ENCODE results near the gene FNDC7. TPM values are rescaled to one million over a fixed set of nuclear protein-coding genes. Genes with fewer than 3 reads are reported as not detected.
A peak's percentile ranks its signal among the peaks of the same experiment; 100 is the strongest.
"Not testable (repeated sequence)": the region's sequence is repeated elsewhere in the genome, so short reads cannot be mapped to it uniquely, and the experiment has no call there.

The FNDC7 gene
- total RNA-seq, 1 donor from 2014 or later, result not detected

DNA sequence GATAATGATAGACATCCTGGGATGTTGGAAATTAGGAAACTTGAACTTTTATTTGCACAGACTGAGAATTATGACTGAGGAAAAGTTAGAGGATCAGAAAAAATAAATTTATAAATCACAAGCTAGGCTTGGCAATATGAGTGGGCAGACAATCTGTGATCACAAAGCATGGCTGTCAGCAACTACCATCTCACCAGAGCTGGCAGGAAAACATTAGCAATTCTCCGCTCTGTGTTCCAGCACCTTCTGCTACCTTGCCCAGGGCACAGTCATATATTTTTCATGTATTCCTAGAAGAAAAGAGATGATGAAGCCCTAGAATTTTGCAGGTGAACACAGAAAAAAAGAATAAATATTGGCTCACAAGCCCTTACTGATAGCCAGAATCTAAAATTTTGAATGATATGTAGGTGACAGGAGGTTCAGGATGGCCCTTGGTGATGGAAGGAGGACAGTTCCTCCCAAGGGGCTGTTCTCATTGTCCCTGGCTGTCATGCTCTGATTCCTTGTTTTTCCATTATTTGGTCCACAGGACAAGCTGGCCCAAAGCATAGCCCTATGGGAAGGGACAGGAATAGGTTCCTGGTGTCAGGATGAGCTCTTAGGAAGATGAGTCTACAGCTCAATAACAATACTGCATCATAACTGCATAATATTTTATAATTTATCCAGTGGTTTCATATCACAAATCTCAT, 21.6 kb downstream of the FNDC7 start:
- no peak for DNase-seq (ENCODE audit: extremely low read depth, low read depth, low spot score)

DNA sequence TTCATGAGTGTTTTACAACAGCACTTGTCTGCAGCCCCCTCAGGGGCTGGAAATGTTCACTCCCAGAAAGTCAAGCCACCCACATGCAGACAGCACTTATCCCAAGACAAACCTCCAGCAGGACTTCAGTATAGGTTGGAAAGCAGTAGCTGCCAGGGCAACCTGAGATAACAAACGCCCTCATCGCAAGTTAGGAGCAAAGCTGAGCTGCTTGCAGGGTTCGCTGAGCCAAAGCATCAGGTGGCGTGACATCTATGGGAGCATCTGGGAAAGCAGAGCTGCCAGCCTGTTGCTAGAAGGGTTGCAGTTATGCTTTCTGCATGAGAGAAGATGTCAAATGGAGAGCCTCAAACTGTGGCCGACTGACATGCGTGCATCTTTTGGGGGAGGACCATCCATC, 29.5 kb downstream of the FNDC7 start:
- no peak for DNase-seq (ENCODE audit: extremely low read depth, low read depth, low spot score)

DNA sequence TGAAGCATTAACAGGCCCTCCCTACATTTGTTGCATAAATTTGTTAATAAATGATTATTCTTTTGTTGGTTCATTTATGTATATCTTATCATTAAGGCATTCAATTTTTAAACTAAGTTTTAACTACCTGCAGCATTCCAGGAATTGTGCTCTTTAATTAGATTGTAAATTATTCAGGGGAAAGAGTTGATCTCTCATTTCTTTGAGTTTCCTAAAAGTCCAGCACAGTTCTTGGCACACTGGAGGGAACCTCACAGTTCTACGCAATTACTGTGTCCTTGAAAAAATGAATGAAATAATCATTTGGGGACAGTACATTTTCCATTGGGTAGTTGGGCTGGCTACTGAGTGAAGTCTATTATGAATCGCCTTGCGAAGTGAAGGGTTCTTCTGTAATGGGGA, 33.3 kb downstream of the FNDC7 start:
- no peak for DNase-seq (ENCODE audit: extremely low read depth, low read depth, low spot score)

DNA sequence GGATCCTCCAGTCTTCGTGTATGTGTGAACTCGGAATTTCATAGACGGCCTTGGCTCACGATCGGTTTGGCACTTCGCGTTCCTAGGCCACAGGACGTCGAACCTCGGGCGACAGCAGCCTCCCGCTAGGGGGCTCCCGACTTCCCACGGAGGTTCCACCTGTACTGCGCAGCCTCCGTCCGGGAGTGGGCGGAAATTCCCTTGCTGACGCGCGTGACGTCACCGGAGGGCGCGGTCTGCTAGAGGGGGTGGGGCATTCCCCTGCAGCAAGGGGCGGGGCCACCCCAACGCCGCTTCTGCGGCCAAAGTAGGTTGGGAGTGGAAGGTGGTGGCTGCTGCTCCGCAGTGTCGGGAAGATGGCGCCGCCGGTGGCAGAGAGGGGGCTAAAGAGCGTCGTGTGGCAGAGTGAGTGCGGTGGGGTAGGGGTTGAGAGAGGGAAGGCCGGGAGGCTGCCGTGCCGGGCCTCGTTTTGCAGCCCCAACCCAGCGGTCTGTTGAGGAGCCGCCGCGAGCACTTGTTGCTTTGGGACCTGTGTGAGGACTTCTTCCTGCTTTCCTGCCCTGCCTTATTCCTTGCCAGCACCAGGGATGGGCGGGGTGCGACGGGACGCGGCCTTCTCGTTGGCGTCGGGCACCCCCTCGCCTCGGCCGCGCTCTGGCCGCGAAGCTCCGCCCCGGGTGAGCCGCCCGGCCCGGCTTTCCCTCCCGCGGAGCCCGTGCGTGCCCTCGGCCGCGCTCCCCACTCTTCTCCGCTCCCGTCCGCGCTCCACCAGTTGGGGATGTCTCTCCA, 33.9 kb downstream of the FNDC7 start, which contains the start of gene STXBP3:
Gene STXBP3 (plus strand): TSS at position 293 of the 789 bp plus-strand sequence. CDS start 64 bp downstream, at position 357.
- peak; percentile 86 for DNase-seq (ENCODE audit: extremely low read depth, low read depth, low spot score)

DNA sequence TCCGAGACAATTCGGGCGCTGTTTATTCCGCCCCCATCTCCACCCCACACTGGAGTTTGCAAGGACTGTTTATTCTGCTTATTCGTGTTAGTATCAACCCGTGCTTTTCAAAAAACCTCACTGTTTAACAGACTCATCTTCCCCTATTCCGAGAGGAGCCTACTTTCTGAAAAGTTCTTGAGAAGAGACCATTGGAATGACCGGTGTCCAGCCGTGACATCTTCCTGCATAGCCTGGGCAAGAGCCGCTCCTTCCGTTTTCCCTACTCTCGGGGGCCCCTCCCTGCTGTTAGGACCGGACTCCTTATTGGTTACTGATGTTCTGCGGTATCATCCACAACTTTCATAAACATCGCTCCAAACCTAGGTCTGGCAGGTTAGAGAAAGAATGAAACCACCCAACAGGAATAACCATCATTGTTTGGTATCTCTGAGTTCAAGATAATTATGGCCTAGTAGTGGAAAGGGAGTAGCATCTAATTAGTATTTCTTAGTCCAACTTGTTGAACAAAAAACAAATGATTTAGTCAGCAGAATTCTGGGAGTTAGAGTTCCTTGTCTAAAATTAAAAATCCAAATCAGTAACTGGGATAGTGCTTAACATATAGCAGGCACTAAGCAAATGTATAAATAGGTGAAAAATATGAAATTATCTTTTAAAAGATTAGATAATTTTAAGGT, 34.6 kb downstream of the FNDC7 start:
- peak; percentile 55 for DNase-seq (ENCODE audit: extremely low read depth, low read depth, low spot score)

DNA sequence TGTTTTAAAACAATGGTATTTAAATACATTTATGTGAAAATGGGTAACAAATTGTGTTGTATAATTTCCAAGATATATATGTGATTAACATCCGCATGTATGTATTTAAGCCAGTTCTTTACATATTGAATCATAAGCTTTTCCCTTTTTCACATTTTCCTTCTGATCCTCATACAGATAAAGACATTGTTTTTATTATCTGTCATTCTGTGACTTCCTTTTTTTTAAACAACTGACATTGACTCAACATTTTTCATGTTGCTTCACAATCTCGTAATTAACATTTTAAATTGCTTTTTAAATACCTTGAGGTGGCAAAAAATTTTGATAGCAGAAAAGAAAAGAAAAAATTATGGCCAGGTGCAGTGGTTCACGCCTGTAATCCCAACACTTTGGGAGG, 35.2 kb downstream of the FNDC7 start:
- DNase-seq (ENCODE audit: extremely low read depth, low read depth, low spot score), result no peak

DNA sequence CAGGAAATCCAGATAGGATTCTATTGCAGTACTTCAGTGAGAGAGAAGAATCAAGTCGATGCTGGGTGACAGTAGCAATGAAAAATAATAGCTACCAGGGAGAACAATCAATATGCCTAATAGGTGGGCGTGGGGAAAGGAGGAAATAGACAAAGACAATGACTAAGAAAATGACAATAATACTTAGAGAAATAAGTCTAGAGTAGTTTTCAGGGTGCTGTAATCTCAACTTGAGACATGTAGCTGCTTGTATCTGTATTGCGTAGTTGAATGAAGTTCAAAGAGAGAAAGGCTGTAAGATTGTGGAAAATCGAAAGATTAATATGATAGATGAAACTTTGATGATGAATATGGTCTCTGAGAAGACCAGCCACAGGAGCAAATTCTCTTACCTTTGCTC, 36.4 kb downstream of the FNDC7 start:
- no peak for DNase-seq (ENCODE audit: extremely low read depth, low read depth, low spot score)

DNA sequence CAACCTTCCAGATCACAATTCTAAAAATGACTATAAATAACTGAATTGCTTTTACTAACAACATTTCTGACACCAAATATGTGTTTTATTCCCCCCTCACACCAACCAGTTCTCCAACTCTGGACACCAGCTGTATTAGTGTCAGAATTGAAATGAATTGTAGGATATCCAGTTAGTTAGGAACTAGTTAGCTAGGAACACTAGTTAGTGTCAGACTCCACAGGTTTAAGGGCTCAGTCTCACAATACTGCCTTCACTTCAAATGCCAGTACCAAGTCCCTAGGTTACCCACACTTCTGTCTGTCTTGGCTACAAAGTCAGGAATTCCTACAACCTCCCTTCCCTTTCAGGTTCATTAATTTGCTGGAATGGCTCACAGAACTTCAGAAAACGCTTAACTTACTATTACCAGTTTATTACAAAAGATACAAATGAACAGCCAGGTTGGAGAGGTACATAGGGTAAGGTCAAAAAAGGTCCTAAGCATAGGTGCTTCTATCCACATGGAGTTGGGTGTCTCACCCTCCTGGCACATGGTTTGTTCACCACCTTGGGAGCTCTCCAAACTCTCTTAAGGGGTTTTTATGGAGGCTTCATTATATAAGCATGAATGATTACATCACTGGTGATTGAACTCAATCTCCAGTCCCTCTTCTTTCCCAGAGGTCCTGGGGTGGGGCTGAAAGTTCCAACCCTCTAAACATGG, 37.9 kb downstream of the FNDC7 start:
- no peak for DNase-seq (ENCODE audit: extremely low read depth, low read depth, low spot score)

DNA sequence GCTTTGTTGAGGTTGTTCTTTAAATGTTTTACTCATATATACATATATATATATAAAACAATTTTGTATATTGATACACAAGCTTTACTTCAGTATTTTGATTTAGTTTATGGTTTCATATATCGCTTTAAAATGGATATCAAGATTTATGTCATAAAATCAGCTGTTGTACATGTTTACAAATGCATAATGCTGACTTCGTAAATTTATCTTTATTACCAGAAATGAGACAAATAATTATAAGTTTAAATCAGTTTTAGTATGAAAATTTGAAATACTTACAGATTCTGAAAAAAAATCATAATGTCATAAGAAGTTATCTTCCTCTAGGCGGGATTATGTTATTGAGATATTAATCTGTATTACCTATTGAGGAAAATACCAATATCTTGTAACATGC, 40.7 kb downstream of the FNDC7 start:
- no peak for DNase-seq (ENCODE audit: extremely low read depth, low read depth, low spot score)

DNA sequence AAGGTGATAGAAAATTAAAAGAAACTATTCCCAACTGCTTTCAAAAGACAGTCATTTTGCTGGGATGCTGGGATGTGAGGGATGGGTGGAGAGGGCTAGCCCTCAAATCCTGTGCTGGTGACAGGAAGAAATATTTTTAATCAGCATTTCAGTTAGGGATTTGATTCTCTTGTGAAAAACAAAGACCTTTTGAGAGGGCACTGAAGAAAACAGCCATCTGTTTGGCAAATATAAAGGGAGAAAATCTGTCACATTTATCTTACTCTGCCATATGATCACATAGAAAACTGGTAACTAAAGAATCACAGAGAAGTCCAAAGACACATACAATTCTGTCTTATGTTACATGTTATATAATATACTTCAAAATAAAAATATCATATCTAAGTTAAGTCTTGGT, 46.1 kb downstream of the FNDC7 start:
- DNase-seq (ENCODE audit: extremely low read depth, low read depth, low spot score), result no peak

DNA sequence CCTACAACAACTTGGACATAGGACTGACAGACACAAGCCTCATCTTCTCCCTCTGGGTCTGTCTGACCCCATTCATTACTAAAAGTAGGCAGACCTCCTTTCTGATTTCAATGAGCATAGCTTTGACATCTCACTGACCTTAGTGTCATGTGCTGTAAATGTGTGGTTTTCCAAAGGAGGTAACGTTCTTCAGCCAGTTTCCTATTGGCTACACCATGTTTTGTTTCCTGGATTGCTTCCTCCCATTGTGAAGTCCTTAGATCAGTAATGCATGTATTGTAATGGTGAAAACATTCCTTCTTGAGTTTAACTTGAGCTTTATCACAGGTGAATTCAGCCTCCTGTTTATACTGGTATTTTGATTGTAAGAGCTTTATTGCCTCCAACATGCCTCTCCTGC, 54.4 kb downstream of the FNDC7 start:
- DNase-seq (ENCODE audit: extremely low read depth, low read depth, low spot score), result peak; percentile 47

DNA sequence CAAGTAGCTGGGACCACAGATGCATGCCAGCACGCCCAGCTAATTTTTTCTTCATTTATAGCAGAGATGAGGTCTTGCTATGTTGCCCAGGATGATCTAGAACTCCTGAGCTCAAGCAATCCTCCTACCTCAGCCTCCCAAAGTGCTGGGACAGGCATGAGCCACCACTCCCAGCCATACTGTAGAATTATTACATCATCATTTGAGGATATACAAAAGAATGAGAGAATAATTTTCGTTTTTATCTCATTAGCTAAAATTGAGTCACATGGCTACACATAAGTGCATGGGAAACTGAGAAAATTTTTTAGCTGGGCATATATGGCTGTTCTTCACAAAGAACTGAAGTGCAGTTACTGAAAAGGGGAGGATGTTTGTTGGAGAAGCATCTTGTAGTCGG, 55.0 kb downstream of the FNDC7 start:
- DNase-seq (ENCODE audit: extremely low read depth, low read depth, low spot score), result no peak

DNA sequence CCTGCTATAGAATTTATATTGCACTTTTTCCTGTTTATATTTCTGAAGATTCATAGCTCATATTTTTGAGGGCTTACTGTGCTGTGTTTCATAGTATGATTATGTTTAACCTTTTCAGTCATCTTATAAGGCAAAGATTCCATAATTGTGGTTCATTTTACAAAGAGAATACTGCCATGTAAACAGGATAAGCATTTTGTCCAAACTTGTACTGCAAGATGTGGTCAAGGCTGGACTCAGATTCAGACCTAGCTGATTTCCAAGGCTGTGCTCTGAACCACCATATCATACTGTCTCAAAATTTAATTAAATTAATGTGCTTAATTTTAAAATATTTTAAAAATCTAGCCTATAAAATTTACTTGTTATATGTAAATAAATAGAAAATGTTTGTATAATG, 65.1 kb downstream of the FNDC7 start:
- DNase-seq (ENCODE audit: extremely low read depth, low read depth, low spot score), result no peak

DNA sequence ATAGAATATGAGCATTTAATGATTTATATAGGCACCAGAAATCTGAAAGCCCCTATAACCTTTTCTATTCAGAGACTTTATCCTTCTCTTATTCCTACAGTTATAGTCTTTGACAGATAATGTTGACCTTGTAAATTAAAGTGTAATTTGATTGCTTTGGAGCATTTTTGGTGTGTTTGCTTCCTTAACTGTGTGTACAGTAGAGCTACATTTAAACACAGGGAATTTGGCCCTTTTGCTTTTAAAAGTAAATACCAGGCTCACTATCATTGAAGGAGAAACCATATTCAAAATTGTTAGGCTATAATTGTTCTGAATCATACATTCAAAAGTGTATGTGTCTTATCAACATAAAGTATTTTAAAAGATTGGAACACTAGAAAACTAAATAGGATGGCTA, 66.7 kb downstream of the FNDC7 start:
- DNase-seq (ENCODE audit: extremely low read depth, low read depth, low spot score), result no peak

DNA sequence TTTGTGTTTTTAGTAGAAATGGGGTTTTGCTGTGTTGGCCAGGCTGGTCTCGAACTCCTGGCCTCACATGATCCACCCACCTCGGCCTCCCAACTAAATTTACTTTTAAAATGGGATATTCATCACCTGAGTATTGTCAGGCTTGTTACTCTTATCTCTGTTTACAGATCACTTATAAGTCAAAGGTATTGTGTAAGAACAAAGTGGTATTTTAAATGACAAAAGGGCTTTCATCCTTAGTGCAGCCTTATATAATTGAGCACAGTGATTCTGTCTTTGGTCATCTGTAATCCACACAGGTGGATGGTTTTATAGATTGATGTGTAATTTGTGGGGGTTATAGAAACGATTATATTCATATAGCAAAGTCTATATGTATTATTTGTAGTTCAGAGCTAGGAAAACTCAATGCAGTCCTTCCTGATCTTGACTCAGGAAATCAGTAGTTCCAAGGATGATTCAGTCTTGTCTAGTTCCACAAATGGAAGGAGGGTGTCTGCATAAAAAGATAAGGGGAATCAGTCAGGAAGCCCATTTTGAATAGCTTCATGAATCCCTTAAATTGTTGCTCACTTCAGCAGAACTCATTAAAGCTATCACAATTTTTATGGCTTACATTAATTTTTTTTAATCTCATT, 68.3 kb downstream of the FNDC7 start:
- DNase-seq (ENCODE audit: extremely low read depth, low read depth, low spot score), result no peak

DNA sequence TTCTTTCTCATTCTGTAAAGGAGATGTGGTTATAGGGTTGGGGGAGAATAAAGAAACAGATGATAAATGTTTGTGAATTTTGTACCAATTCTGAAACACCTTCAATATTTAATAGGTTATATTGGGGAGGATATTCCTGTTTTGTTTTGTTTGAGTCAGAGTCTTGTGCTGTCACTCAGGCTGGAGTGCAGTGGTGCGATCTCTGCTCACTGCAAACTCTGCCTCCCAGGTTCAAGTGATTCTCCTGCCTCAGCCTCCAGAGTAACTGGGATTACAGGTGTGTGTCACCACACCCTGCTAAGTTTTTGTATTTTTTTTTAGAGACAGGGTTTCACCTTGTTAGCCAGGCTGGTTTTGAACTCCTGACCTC, 68.9 kb downstream of the FNDC7 start:
- not testable (repeated sequence) for DNase-seq (ENCODE audit: extremely low read depth, low read depth, low spot score)

DNA sequence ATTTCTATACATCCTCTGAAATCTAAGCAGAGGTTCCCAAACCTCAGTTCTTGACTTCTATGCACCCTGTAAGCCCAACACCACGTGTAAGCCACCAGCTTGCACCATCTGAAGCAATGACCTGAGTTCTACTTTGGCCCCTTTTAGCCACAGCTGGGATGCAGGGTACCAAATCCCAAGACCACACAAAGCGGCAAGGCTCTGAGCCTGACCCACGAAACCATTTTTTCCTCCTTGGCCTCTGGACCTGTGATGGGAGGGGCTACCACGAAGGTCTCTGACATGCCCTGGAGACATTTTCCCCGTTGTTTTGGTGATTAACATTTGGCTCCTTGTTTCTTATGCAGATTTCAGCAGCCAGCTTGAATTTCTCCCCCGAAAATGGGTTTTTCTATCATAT, 72.6 kb downstream of the FNDC7 start:
- DNase-seq (ENCODE audit: extremely low read depth, low read depth, low spot score), result no peak

DNA sequence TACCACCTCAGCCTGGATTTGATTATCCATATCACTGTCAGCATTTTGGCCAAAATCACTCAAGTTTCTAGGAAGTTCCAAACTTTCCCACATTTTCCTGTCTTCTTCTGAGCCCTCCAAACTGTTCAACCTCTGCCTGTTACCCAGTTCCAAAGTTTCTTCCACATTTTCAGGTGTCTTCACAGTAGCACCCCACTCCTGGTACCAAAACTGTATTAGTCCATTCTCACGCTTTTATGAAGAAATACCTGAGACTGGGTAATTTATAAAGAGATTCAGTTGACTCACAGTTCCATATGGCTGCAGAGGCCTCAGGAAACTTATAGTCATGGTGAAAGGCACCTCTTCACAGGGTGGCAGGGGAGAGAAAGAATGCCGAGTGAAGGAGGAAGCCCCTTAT, 73.2 kb downstream of the FNDC7 start:
- no peak for DNase-seq (ENCODE audit: extremely low read depth, low read depth, low spot score)

DNA sequence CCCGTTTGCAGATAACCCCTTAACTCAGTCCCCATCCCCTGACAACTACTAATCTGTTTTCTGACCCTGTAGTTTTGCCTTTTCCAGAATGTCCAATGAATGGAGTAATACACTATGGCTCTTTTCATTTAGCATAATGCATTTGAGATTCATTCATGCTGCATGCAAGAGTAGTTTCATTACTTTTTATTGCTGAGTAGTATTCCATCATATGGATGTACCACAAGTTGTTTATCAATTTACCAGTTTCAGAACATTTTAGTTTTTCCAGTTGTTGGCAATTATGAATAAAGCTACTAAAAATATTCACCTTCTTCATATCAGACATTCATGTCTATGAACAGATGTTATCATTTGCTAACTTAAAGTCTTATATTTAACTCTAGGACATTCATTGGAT, 79.1 kb downstream of the FNDC7 start:
- DNase-seq (ENCODE audit: extremely low read depth, low read depth, low spot score), result no peak

Measured in glomerular endothelial cell (primary cell).